IMR-90 (cell line): ENCODE results near the gene SIRPG. TPM values are rescaled to one million over a fixed set of nuclear protein-coding genes. Genes with fewer than 3 reads are reported as not detected.

Source experiments
- ATAC-seq: fragments of 200-7000 bp; cut with Tn5 transposase; 2 replicates; pipeline ENCODE4 v1.9.1; 2020; ENCODE audit warnings: low read depth, mild to moderate bottlenecking, moderate library complexity
- BruUV-seq: library from RNA; stranded (reverse); fragments of 400-500 nt; replicated peaks from 2 replicates; lab custom pipeline; 2021; lab: Mats Ljungman, UMichigan
- CTCF ChIA-PET: fragments of 300-600 bp; formaldehyde crosslinking; extraction: SDS; loops from one replicate; lab custom pipeline; 2021; ENCODE audit warnings: antibody characterized with exemption; lab: Yijun Ruan, JAX
- POLR2A ChIA-PET: fragments of 300-600 bp; sonication (Branson Sonifier 250); formaldehyde crosslinking; loops from one replicate; lab custom pipeline; 2022; ENCODE audit warnings: antibody characterized with exemption; ENCODE audit not compliant: unreplicated experiment; lab: Charles Lee
- DNase-seq: peaks from one replicate; pipeline ENCODE4 v3.0.0; 2013
- H2AFZ ChIP-seq: replicated peaks from 2 replicates; pipeline ENCODE3; 2013; ENCODE audit warnings: low read length, mild to moderate bottlenecking; ENCODE audit not compliant: poor library complexity
- H2AK5ac ChIP-seq: 2 replicates; pipeline ENCODE4 v1.6.1; 2013; ENCODE audit warnings: low read depth, low read length, inconsistent platforms
- H2AK9ac ChIP-seq: replicated peaks from 2 replicates; pipeline ENCODE3; 2013; ENCODE audit warnings: mild to moderate bottlenecking, low read depth, low read length, moderate library complexity; ENCODE audit not compliant: poor library complexity
- H2BK120ac ChIP-seq: 2 replicates; pipeline ENCODE4 v1.6.1; 2013; ENCODE audit warnings: low read depth, low read length, inconsistent platforms
- H2BK15ac ChIP-seq: 3 replicates; pipeline ENCODE4 v1.6.1; 2013; ENCODE audit warnings: low read depth, low read length, inconsistent platforms
- H2BK20ac ChIP-seq: 2 replicates; pipeline ENCODE4 v1.6.1; 2013; ENCODE audit warnings: low read depth, mild to moderate bottlenecking, inconsistent platforms, low read length, moderate library complexity
- H2BK5ac ChIP-seq: 2 replicates; pipeline ENCODE4 v1.6.1; 2013; ENCODE audit warnings: mild to moderate bottlenecking, low read depth, low read length, inconsistent platforms; ENCODE audit not compliant: poor library complexity, severe bottlenecking
- H3K14ac ChIP-seq: replicated peaks from 2 replicates; pipeline ENCODE4 v1.6.1; 2013; ENCODE audit warnings: low read depth, low read length, inconsistent platforms
- H3K18ac ChIP-seq: 2 replicates; pipeline ENCODE4 v1.6.1; 2013; ENCODE audit warnings: low read depth, low read length, control low read depth
- H3K23ac ChIP-seq: 2 replicates; pipeline ENCODE4 v1.6.1; 2013; ENCODE audit warnings: low read depth, low read length, inconsistent platforms
- H3K27ac ChIP-seq: 2 replicates; pipeline ENCODE4 v1.5.1; 2013; ENCODE audit warnings: mild to moderate bottlenecking, control low read depth, low read length; ENCODE audit not compliant: insufficient read depth
- H3K27me3 ChIP-seq: 2 replicates; pipeline ENCODE4 v1.6.1; 2013; ENCODE audit warnings: low read length; ENCODE audit not compliant: control insufficient read depth, insufficient read depth
- H3K36me3 ChIP-seq: 2 replicates; pipeline ENCODE4 v1.6.1; 2013; ENCODE audit warnings: low read length, mixed read lengths; ENCODE audit not compliant: control insufficient read depth, insufficient read depth
- H3K4ac ChIP-seq: 2 replicates; pipeline ENCODE4 v1.6.1; 2013; ENCODE audit warnings: low read depth, low read length, inconsistent platforms
- H3K4me1 ChIP-seq: 2 replicates; pipeline ENCODE4 v1.6.1; 2013; ENCODE audit warnings: low read length, mixed read lengths; ENCODE audit not compliant: control insufficient read depth, insufficient read depth
- H3K4me2 ChIP-seq: 2 replicates; pipeline ENCODE4 v1.6.1; 2013; ENCODE audit warnings: low read depth, mild to moderate bottlenecking, control low read depth, low read length, moderate library complexity
- H3K4me3 ChIP-seq: 2 replicates; pipeline ENCODE4 v1.5.1; 2013; ENCODE audit warnings: low read depth, mild to moderate bottlenecking, control low read depth, low read length, moderate library complexity; ENCODE audit not compliant: insufficient read depth
- H3K56ac ChIP-seq: 2 replicates; pipeline ENCODE4 v1.6.1; 2013; ENCODE audit warnings: low read length, inconsistent platforms; ENCODE audit not compliant: insufficient read depth; ENCODE audit errors: extremely low read depth
- H3K79me1 ChIP-seq, 2 experiments: 2 replicates each; pipeline ENCODE4 v1.6.1; 2013; ENCODE audit warnings: low read length in 2 of 2, inconsistent platforms in 1 of 2, low read depth in 1 of 2
- H3K9ac ChIP-seq: 2 replicates; pipeline ENCODE4 v1.6.1; 2013; ENCODE audit warnings: low read depth, low read length, control low read depth
- H3K9me1 ChIP-seq: 2 replicates; pipeline ENCODE4 v1.6.1; 2013; ENCODE audit warnings: low read length, inconsistent platforms; ENCODE audit not compliant: insufficient read depth
- H3K9me3 ChIP-seq: 2 replicates; pipeline ENCODE4 v1.6.1; 2013; ENCODE audit warnings: low read length; ENCODE audit not compliant: control insufficient read depth, insufficient read depth
- H4K20me1 ChIP-seq: 2 replicates; pipeline ENCODE4 v1.6.1; 2013; ENCODE audit warnings: low read length, inconsistent platforms; ENCODE audit not compliant: insufficient read depth
- H4K5ac ChIP-seq: 2 replicates; pipeline ENCODE4 v1.6.1; 2013; ENCODE audit warnings: mild to moderate bottlenecking, low read depth, low read length, control low read depth
- H4K8ac ChIP-seq, 2 experiments: 2 replicates each; pipeline ENCODE4 v1.6.1; 2013; ENCODE audit warnings: low read depth in 2 of 2, low read length in 2 of 2, control low read depth in 1 of 2, inconsistent platforms in 1 of 2
- H4K91ac ChIP-seq: 2 replicates; pipeline ENCODE4 v1.6.1; 2013; ENCODE audit warnings: low read depth, low read length, inconsistent platforms; ENCODE audit not compliant: insufficient read depth
- BHLHE40 ChIP-seq: fragments of 150-350 bp; IDR thresholded peaks from 2 replicates; pipeline ENCODE4 v1.6.1; 2016; ENCODE audit warnings: mild to moderate bottlenecking, low read depth, low read length
- CEBPB ChIP-seq: IDR thresholded peaks from 2 replicates; pipeline ENCODE4 v1.6.1; 2012; ENCODE audit warnings: low read depth, low read length, improper control_type of control experiment
- CHD1 ChIP-seq: IDR thresholded peaks from 2 replicates; pipeline ENCODE4 v1.6.1; 2012; ENCODE audit warnings: low read depth, low read length, improper control_type of control experiment
- FOS ChIP-seq: fragments of 150-350 bp; IDR thresholded peaks from 2 replicates; pipeline ENCODE4 v1.6.1; 2016; ENCODE audit warnings: low read depth, low read length
- MAFK ChIP-seq: IDR thresholded peaks from 2 replicates; pipeline ENCODE4 v1.6.1; 2012; ENCODE audit warnings: low read depth, low read length, improper control_type of control experiment
- MAZ ChIP-seq: IDR thresholded peaks from 2 replicates; pipeline ENCODE4 v1.6.1; 2012; ENCODE audit warnings: low read depth, mild to moderate bottlenecking, low read length, improper control_type of control experiment, moderate library complexity, borderline replicate concordance
- MXI1 ChIP-seq: IDR thresholded peaks from 2 replicates; pipeline ENCODE4 v1.6.1; 2012; ENCODE audit warnings: low read depth, mild to moderate bottlenecking, low read length, moderate library complexity, borderline replicate concordance
- NFE2L2 ChIP-seq: fragments of 150-350 bp; IDR thresholded peaks from 2 replicates; pipeline ENCODE4 v1.6.1; 2016; ENCODE audit warnings: low read depth, mild to moderate bottlenecking, low read length
- POLR2A ChIP-seq: IDR thresholded peaks from 2 replicates; pipeline ENCODE4 v1.6.1; 2012; ENCODE audit warnings: mild to moderate bottlenecking, low read depth, low read length
- RAD21 ChIP-seq: IDR thresholded peaks from 2 replicates; pipeline ENCODE4 v1.6.1; 2012; ENCODE audit warnings: low read length, improper control_type of control experiment
- RCOR1 ChIP-seq: IDR thresholded peaks from 2 replicates; pipeline ENCODE4 v1.6.1; 2012; ENCODE audit warnings: mild to moderate bottlenecking, low read length, improper control_type of control experiment; ENCODE audit not compliant: insufficient replicate concordance
- RFX5 ChIP-seq: IDR thresholded peaks from 2 replicates; pipeline ENCODE4 v1.8.0; 2012; ENCODE audit warnings: low read depth, mild to moderate bottlenecking, low read length, moderate library complexity
- SMC3 ChIP-seq: fragments of 150-350 bp; IDR thresholded peaks from 2 replicates; pipeline ENCODE4 v1.6.1; 2016; ENCODE audit warnings: low read depth, mild to moderate bottlenecking, antibody characterized with exemption, low read length, moderate library complexity
- whole genome bisulfite sequencing, 2 experiments: methylation state at CpG; one replicate each; pipeline versions ENCODE4 v1.1.5 to v1.1.7; 2013; ENCODE audit warnings: missing lambda C conversion rate in 2 of 2; ENCODE audit not compliant: insufficient read length in 1 of 2; ENCODE audit errors: extremely low coverage in 2 of 2; 5-methylcytosine and 5-hydroxymethylcytosine counted together
- dilution Hi-C: fragments of 300-500 bp; cut with HindIII; formaldehyde crosslinking; loops from one replicate; pipeline ENCODE4 v1.14.3; 2018; ENCODE audit warnings: low sequenced_read_pairs; ENCODE audit not compliant: unreplicated experiment
- in situ Hi-C: fragments of 300-500 bp; cut with MboI; formaldehyde crosslinking; loops from 3 replicates; pipeline ENCODE4 v1.14.3; 2019; ENCODE audit warnings: low sequenced_read_pairs, inconsistent platforms, mixed read lengths
- intact Hi-C: fragments of 100-400 bp; cut with micrococcal nuclease; formaldehyde crosslinking; loops from 2 replicates; pipeline ENCODE4 v1.10.0; 2022
- polyA plus RNA-seq, 3 experiments: library from polyadenylated mRNA; depleted of rRNA; stranded (reverse); fragments of >200 nt; gene quantifications; 2 replicates each; pipeline ENCODE4 v1.2.3, GENCODE V29; 2012; ENCODE audit warnings: low replicate concordance in 1 of 3
- total RNA-seq: library from RNA; depleted of rRNA; stranded (reverse); fragments of >200 nt; gene quantifications from 2 replicates; pipeline ENCODE4 v1.2.3, GENCODE V29; 2012
- TF ChIP-seq, protein P1 (sequence below): fragments of 150-350 bp; IDR thresholded peaks from 2 replicates; pipeline ENCODE4 v1.6.1; 2017; ENCODE audit warnings: mild to moderate bottlenecking, antibody characterized with exemption, low read length, low read depth
- TF ChIP-seq, protein P2 (sequence below): fragments of 150-350 bp; IDR thresholded peaks from 2 replicates; pipeline ENCODE4 v1.6.1; 2016; ENCODE audit warnings: low read depth, mild to moderate bottlenecking, low read length, moderate library complexity, borderline replicate concordance
- TF ChIP-seq, protein P3 (sequence below): conservative IDR thresholded peaks from 2 replicates; pipeline ENCODE4 v1.5.1; 2012; ENCODE audit warnings: mild to moderate bottlenecking, low read depth, low read length, improper control_type of control experiment

The SIRPG gene
- total and polyA plus RNA-seq, 2 of the 4 experiments (the other 2 are of a cell fraction), result not detected

DNA sequence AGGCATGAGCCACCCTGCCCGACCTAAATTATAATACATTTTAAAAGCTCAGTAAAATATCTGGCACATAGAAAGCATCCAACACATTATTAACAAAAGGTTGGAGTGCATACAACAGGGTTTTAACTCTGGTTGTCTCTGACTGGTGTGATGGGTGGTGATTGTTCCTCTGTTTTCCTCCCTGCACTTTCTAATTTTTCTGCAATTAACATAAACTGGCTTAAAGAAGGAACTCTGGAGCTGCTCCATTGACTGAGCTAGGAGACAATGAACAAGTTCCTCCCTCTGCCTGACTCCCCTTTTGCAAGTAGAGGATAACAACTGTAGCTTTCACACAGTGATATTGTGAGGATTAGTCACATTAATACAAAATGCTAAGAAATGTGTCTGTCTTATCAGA is 48.5 kb upstream of the SIRPG start:
- H3K27me3 ChIP-seq, result no peaks in the 10 kb centered on the region
- WGBS, 2 experiments, result no CpG with 5 or more reads among the region's 1 CpG
- in situ Hi-C loops (no loop called here), intact Hi-C loops (no loop called here), dilution Hi-C loops (no loop called here)
- H3K18ac ChIP-seq, result no peak overlapping the region
- H3K27ac ChIP-seq, result no peak overlapping the region
- no peak overlapping the region for H2AK9ac ChIP-seq
- no peak overlapping the region for H2AFZ ChIP-seq
- TF ChIP-seq BHLHE40 (no peak), POLR2A (no peak), NFE2L2 (no peak), CEBPB (no peak), SMC3 (no peak), MXI1 (no peak), MAFK (no peak), RCOR1 (no peak), MAZ (no peak), FOS (no peak), CHD1 (no peak), RAD21 (no peak), RFX5 (no peak)
- TF ChIP-seq, protein P1, sequence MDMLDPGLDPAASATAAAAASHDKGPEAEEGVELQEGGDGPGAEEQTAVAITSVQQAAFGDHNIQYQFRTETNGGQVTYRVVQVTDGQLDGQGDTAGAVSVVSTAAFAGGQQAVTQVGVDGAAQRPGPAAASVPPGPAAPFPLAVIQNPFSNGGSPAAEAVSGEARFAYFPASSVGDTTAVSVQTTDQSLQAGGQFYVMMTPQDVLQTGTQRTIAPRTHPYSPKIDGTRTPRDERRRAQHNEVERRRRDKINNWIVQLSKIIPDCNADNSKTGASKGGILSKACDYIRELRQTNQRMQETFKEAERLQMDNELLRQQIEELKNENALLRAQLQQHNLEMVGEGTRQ, result no peak
- TF ChIP-seq, protein P2, sequence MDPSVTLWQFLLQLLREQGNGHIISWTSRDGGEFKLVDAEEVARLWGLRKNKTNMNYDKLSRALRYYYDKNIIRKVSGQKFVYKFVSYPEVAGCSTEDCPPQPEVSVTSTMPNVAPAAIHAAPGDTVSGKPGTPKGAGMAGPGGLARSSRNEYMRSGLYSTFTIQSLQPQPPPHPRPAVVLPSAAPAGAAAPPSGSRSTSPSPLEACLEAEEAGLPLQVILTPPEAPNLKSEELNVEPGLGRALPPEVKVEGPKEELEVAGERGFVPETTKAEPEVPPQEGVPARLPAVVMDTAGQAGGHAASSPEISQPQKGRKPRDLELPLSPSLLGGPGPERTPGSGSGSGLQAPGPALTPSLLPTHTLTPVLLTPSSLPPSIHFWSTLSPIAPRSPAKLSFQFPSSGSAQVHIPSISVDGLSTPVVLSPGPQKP, result no peak
- TF ChIP-seq, protein P3, sequence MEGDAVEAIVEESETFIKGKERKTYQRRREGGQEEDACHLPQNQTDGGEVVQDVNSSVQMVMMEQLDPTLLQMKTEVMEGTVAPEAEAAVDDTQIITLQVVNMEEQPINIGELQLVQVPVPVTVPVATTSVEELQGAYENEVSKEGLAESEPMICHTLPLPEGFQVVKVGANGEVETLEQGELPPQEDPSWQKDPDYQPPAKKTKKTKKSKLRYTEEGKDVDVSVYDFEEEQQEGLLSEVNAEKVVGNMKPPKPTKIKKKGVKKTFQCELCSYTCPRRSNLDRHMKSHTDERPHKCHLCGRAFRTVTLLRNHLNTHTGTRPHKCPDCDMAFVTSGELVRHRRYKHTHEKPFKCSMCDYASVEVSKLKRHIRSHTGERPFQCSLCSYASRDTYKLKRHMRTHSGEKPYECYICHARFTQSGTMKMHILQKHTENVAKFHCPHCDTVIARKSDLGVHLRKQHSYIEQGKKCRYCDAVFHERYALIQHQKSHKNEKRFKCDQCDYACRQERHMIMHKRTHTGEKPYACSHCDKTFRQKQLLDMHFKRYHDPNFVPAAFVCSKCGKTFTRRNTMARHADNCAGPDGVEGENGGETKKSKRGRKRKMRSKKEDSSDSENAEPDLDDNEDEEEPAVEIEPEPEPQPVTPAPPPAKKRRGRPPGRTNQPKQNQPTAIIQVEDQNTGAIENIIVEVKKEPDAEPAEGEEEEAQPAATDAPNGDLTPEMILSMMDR, result no peak
- H4K5ac ChIP-seq, result no peak overlapping the region
- H3K23ac ChIP-seq, result no peak overlapping the region
- no peak overlapping the region for H3K14ac ChIP-seq
- no peaks in the 10 kb centered on the region for H3K36me3 ChIP-seq
- no peak overlapping the region for H4K8ac ChIP-seq
- H2BK15ac ChIP-seq, result no peak overlapping the region
- no peak for ATAC-seq
- DNase-seq, result no peak
- H3K4me3 ChIP-seq, result no peak overlapping the region
- H2BK5ac ChIP-seq, result no peak overlapping the region
- no peaks in the 10 kb centered on the region for H3K9me1 ChIP-seq
- no peak overlapping the region for H3K9ac ChIP-seq
- H3K9me3 ChIP-seq, result no peaks in the 10 kb centered on the region
- POLR2A ChIA-PET, result no interaction called here
- no peaks in the 10 kb centered on the region for H3K4me1 ChIP-seq
- H2BK120ac ChIP-seq, result no peak overlapping the region
- H2BK20ac ChIP-seq, result no peak overlapping the region
- H3K4me2 ChIP-seq, result no peak overlapping the region
- H2AK5ac ChIP-seq, result no peak overlapping the region
- CTCF ChIA-PET, result no interaction called here
- H3K4ac ChIP-seq, result no peak overlapping the region
- H4K20me1 ChIP-seq, result no peaks in the 10 kb centered on the region
- BruUV-seq, result no TSS peak
- H3K79me1 ChIP-seq, result no peaks in the 10 kb centered on the region
- no peak overlapping the region for H4K91ac ChIP-seq
- H3K56ac ChIP-seq, result no peak overlapping the region
